AG04450 (cell line): ENCODE results near the gene MCM5. TPM values are rescaled to one million over a fixed set of nuclear protein-coding genes. Genes with fewer than 3 reads are reported as not detected.
"Not testable (repeated sequence)": the region's sequence is repeated elsewhere in the genome, so short reads cannot be mapped to it uniquely, and the experiment has no call there.

Experiments
- CTCF ChIA-PET: fragments of 300-600, 350-600 bp; formaldehyde crosslinking; extraction: SDS; loops from one replicate; lab custom pipeline; 2022; ENCODE audit warnings: antibody characterized with exemption, inconsistent platforms; lab: Charles Lee
- POLR2A ChIA-PET: fragments of 350-600 bp; formaldehyde crosslinking; extraction: SDS; loops from one replicate; lab custom pipeline; 2021; ENCODE audit warnings: antibody characterized with exemption, inconsistent platforms; lab: Yijun Ruan, JAX
- DNase-seq: peaks from one replicate; pipeline ENCODE4 v3.0.0-alpha.2; 2011; ENCODE audit warnings: low read depth, low spot score
- H3K27ac ChIP-seq: one replicate; pipeline ENCODE4 v1.5.1; 2012; ENCODE audit warnings: low read depth, low read length, control low read depth
- H3K27me3 ChIP-seq: one replicate; pipeline ENCODE4 v1.6.0; 2012; ENCODE audit warnings: low read length; ENCODE audit not compliant: control insufficient read depth, insufficient read depth
- H3K4me3 ChIP-seq: 2 replicates; pipeline ENCODE4 v1.5.1; 2011; ENCODE audit warnings: mild to moderate bottlenecking, low read depth, low read length, control low read depth
- H3K9me3 ChIP-seq: 2 replicates; pipeline ENCODE4 v1.5.1; 2012; ENCODE audit warnings: low read length; ENCODE audit not compliant: control insufficient read depth, insufficient read depth
- CTCF ChIP-seq: IDR thresholded peaks from 2 replicates; pipeline ENCODE4 v1.5.1; 2011; ENCODE audit warnings: low read depth, low read length, control low read depth, inconsistent platforms
- polyA plus RNA-seq: library from polyadenylated mRNA; depleted of rRNA; stranded (reverse); fragments of >200 nt; gene quantifications from 2 replicates; pipeline ENCODE4 v1.2.3, GENCODE V29; 2011

The MCM5 gene
- polyA plus RNA-seq, 1 experiment = 12.0 TPM

- Histone ChIP-seq H3K4me3 (no peak overlapping the region), H3K27me3 (no peaks in the 10 kb centered on the region), H3K9me3 (no peaks in the 10 kb centered on the region; the same call in 1 of the 2 replicates), H3K27ac (no peak overlapping the region)
- ChIA-PET CTCF (interaction anchor here (0.9 to 1.2 kb wide), 2 partner anchors 12 to 220 kb away, joined by 3 read pairs; no protein-coding TSS in a partner anchor), POLR2A (interaction anchor here (1.6 to 1.9 kb wide), 2 partner anchors 13 to 17 kb away, joined by 4 read pairs; partner anchors contain the start of gene HMOX1)
- DNase-seq = no peak
- no peak for TF ChIP-seq CTCF
These were observed 36.3 kb upstream of the MCM5 start for GRCh38 chr22:35363566-35364086.

GRCh38 chr22:35364230-35364629, 35.7 kb upstream of the MCM5 start:
- not testable (repeated sequence) for H3K27me3 ChIP-seq, H3K4me3 ChIP-seq, H3K9me3 ChIP-seq
- peak overlapping the region; percentile 39 for H3K27ac ChIP-seq
- DNase-seq = peak; percentile 51
- ChIA-PET CTCF (interaction anchor here (0.6 to 1.2 kb wide), 3 partner anchors 13 to 219 kb away, joined by 3 to 10 read pairs (median 3); no protein-coding TSS in a partner anchor), POLR2A (interaction anchor here (0.6 to 1.9 kb wide), 2 partner anchors 13 to 17 kb away, joined by 3 to 4 read pairs; partner anchors contain the start of gene HMOX1)

DNA sequence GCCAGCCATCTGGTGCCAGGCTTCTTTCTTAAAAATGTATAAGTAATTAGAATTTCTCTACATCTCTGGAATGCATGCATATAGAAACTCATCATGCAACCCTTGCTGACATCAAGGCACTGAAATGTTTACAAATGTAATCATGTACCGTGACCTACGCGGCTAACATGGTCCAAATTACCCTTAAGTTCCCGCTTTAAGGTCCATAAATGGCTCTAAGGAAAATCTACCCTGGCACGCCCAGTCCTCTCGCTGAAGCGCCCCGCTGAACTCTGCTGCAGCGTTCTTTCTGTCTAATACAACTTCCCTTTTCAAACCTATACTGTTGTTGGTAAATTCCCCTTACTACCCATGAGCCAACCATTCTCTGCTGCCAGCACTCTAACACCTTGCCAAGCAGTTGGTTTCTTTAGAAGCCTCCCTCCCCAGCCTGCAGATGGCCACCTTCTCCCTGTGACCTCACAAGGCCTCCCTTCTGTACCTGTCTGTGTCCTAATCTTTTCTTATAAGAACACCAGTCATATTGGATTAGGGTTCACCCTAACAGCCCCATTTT, 32.5 kb upstream of the MCM5 start:
- Histone ChIP-seq H3K9me3 (no peaks in the 10 kb centered on the region; the same call in 1 of the 2 replicates), H3K27ac (no peak overlapping the region), H3K4me3 (no peak overlapping the region), H3K27me3 (no peaks in the 10 kb centered on the region)
- no peak for DNase-seq
- POLR2A ChIA-PET = no interaction called here
- CTCF ChIA-PET = interaction anchor here (1.0 kb wide), 1 partner anchor 13 kb away, joined by 3 read pairs; no protein-coding TSS in a partner anchor
- TF ChIP-seq CTCF = no peak

DNA sequence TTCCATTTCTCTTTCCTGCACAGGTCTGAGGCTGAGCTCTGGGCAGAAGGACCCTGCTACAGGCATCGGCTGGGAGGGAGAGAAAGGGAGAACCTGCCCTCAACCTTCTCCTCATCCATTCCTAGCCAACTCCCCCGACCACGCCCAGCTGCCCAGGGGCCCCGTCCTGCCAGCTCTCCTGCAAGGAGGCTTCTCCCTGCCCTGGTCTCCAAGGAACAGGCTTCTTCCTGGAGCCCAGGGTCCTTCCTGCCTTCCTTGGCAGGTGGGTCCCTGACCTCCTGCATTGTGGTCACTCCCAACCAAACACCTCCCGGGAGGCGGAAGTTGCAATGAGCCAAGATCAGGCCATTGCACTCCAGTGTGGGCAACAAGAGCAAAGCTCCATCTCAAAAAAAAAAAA, 31.6 kb upstream of the MCM5 start:
- DNase-seq = no peak
- Histone ChIP-seq H3K27ac (no peak overlapping the region), H3K9me3 (no peaks in the 10 kb centered on the region; the same call in 1 of the 2 replicates), H3K27me3 (no peaks in the 10 kb centered on the region), H3K4me3 (no peak overlapping the region)
- ChIA-PET CTCF (interaction anchor here (0.6 to 1.1 kb wide), 5 partner anchors 14 to 687 kb away, joined by 3 to 6 read pairs (median 3); no protein-coding TSS in a partner anchor), POLR2A (interaction anchor here (1.5 kb wide), 1 partner anchor 18 kb away, joined by 5 read pairs; no protein-coding TSS in a partner anchor)
- no peak for TF ChIP-seq CTCF

- DNase-seq = no peak
- TF ChIP-seq CTCF = no peak
- H3K4me3 ChIP-seq = no peak overlapping the region
- no peaks in the 10 kb centered on the region; the same call in 1 of the 2 replicates for H3K9me3 ChIP-seq
- ChIA-PET POLR2A (no interaction called here), CTCF (interaction anchor here (1.2 kb wide), 1 partner anchor 8 kb away, joined by 3 read pairs; no protein-coding TSS in a partner anchor)
- no peak overlapping the region for H3K27ac ChIP-seq
- H3K27me3 ChIP-seq = no peaks in the 10 kb centered on the region
These were observed 29.9 kb upstream of the MCM5 start for GRCh38 chr22:35369996-35370395.
